HG03571 (cell line): ENCODE results near the gene DYNC2LI1.

ENCODE experiments used
- ATAC-seq: cut with Tn5 transposase; IDR thresholded peaks from one replicate; pipeline ENCODE4 v1.9.1; 2021; ENCODE audit not compliant: unreplicated experiment

The DYNC2LI1 gene

DNA sequence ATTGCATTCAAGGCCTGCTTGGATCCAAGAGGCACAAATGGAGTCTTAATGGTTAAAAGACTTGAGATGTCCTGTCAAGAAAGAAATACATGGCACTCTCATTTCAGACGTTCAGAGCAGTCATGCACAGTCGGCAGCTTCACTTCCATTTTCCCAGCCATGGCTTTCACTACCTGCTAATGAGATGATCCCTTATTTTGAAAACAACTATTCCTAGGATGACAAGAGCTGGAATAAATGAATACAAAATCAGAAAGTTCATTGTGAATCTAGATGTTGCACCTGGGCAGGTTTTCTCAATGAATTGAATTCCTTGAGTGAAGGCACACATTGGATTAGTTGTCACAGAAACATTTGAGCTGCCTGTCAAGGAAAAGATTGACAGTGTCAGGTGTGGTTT, 39.1 kb downstream of the DYNC2LI1 start:
- ATAC-seq, result no peak

DNA sequence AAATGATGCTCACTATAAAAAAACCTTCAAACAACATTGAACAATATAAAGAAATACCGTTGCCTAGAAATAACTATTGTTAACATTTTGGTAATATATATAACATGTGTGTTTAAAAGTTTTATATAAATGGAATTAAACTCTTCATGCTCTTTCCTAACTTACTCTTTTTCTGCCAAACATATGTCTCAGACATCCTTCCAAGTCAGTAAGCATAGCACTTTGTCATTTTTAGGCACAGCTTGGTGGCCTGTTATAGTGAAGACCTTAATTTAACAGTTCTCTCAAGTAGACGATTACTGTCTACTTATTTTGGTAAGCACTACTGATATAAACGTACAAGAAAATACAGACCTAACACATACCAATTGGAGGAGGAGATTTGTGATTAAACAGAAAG, 40.9 kb downstream of the DYNC2LI1 start:
- no peak for ATAC-seq

DNA sequence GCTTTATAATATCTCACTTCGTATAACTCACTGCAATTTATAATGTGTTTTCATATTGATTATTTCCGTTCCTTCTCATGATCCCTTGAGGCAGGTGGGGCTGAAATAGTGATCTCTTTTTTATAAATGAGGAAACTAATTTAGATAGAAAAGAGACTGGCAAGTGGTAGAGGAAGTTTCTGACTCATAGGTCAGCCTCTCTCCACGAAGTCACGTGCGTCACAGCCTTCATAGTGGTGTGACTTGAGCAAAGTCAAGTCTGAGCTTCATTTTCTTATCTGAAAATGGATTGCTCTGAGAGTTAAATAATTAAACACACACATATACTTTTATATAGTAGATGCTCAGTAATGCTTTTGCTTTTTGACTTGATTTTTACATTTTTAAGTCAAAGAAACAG, 44.9 kb downstream of the DYNC2LI1 start:
- ATAC-seq, result no peak

DNA sequence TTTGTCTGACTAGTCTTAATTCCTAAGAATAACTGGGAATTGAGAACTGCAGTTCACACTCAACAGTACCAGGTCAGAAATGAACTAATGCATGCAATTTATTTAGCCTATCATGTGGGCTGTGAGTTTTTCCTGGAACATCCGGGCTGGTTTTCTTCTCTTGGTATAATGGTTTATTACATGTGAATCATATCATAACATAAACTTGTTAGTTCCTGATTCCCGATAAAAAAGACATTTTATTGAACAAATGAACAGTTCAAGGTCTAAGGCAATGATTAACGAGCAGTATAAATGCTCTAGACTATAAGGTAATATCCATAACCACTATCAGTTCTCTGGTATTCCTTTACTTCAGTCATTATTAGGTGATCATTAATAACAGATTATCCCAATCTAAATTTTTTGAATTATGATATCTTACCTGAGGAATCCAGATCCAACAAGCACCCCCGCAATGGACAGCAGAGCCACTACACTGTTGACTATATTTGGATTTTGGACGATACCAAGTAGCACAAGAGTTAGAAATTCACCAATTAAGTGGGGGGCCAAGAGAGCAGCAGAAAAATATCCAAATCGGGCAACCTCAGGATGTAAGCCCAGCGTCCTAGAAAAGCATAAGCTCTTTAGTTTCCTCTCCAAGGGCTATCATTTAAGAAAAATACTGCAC, 45.8 kb downstream of the DYNC2LI1 start:
- no peak for ATAC-seq

DNA sequence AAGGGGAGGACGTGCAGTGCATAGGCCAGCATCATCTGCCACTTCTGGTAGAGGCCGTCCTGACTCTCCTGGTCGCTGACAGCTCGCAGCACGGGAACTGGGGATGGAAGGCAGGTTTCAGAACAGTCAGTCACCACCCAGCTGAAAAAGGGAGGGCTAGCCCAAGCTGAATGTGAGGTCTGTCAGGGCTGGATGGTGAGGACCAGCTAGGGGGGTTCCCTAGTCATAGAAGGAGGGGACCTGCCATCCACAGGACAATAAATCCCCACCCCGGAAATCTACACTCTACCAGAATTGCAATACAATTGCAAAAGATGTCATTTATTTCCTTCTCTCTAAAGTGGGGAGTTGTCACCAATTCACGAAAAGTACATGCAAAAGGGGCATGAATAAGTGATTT, 49.0 kb downstream of the DYNC2LI1 start:
- ATAC-seq, result no peak

DNA sequence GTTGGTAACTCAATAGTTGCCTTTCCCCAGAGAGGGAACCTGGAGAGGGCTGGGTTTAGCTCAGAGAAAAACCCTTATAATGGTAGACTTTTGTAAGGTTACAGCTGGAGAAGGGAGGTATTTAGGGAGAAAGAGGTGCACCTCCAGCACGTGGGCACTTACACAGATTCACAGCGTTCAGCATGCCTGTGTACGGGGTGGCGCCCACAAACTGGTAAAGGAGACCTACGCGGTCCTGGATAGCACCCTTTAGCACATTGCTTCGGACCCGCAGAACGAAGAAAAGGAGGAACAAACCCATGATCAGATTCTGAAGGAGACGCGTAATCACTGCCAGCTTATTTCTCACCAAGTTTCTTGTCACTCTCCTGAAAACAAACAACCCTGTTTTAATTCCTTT, 49.9 kb downstream of the DYNC2LI1 start:
- ATAC-seq, result no peak

DNA sequence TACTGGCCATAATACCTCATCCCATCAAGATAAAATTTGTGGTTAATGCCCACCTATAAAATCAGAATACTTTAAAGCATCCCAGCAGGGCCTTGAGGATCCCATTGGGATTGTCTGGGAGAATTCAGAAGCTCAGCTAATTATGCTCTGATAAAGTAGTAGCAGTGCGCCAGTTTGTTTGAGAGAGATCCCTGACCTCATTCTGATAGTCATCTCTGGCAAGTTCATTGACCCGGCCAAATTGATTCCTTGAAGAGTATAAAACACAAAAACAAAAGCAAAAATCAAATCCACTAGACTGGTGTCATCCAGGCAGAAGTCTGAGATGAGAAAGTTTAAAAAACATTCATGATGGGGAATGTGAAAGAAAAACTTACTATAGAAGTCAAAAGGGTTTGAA, 50.7 kb downstream of the DYNC2LI1 start:
- no peak for ATAC-seq

DNA sequence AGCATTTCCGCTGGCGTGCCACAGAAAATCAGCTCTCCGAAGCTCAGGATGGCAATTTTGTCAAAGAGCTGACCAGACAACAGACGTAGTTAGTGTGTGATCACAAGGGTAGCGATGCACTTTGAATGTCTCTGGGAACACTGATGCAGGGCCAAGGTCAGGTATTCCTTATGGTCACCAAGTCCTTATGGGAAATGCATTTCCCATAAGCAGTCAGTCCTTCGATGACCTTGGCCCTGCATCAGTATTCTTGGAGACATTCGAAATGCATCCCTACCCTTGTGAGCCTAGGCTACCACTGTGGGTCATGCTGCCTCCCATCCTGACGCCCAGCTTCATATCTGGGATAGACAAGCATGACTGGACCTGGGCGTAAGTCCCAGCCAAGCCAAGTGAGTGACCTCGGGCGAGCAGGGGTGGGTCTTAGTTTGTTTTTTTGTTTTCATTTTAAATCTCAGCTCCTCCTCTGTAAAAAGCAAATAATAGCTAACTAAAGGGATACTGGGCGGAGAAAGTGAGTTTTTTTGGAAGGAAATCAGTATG, 51.2 kb downstream of the DYNC2LI1 start:
- ATAC-seq, result no peak

DNA sequence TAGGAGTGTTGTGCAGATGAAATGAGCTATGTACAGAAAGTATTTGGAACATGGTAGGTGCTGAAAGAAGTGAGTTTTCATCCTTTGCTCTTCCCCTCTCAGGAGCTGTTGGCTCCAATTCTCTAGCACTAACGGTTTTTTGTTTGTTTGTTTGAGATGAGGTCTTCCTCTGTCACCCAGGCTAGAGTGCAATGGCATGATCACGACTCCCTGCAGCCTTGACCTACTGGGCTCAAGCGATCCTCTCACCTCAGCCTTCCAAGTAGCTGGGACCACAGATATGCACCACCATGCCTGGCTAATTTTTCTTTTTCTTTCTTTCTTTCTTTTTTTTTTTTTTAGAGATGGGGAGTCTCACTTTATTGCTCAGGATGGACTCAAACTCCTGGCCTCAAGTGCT, 52.0 kb downstream of the DYNC2LI1 start:
- ATAC-seq, result no peak

DNA sequence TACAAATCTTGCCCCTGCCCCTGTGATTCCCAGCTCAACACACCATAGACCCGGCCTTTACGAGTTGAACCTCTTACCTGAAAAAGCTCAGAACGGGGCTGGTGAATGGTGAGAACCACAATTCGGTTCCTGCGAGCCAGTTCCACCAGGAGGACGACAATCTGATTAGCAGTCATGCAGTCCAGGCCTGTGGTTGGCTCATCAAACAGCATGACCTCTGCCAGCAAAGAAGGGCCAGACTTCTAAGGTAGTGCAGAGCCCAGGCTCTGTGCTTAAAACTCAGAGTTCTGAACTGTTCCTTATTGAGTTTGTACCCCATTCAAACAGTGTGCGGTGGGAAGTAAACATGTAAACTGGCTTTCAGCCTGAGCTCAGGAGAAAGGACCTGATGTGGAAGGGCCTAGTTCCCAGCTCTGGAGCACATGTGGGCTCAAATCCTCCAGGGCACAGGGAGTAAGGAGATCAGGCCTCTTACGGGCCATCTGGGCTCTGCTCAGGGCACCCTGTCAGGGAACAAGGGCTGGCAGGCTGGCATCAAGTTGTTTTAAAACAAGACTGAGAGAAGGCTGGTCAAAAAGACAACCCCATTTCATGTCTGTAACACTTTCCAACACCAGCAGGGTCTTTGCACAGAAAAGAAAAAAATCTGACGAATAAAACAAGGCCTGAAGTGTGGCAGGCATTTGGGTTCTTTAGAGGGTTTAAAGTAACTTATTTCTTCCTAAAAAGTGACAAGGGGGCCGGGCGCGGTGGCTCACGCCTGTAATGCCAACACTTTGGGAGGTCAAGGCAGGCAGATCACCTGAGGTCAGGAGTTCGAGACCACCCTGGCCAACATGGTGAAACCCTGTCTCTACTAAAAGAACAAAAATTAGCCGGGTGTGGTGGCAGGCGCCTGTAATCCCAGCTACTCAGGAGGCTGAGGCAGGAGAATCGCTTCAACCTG, 52.7 kb downstream of the DYNC2LI1 start:
- no peak for ATAC-seq

DNA sequence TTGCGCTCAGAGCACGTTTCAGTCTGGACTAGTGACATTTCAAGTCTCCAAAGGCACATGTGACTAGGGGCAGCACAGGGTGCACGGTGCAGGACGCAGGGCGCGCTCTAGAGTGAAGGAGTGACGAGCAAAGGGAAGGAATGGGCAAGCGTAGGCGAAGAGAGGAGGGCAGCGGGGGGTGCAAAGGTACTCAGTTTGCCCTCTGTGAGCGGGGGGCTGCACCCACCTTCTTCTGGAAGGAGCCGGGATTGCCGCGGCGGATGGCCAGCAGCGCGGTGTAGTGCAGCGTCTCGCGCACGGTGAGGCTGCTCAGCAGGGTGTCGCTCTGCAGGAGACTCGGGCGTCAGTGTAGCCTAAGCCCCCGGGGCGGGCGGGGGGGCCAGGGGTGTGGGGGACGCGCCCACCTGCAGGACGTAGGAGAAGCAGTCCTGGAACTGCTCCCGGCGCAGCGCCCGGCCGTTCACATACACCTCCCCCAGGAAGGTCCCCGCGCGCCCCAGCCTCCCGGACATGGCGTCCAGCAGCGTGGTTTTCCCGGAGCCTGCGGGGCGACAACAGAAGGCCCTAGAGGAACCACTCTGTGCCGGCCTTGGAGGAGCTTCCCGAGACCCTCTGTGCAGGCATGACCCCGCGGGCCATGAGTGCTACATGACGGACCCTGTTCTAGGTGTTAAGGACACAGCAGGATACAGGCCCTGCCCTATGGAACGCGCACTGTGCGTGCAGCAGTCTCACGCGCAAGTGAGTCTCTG, 57.9 kb downstream of the DYNC2LI1 start:
- ATAC-seq, result no peak

DNA sequence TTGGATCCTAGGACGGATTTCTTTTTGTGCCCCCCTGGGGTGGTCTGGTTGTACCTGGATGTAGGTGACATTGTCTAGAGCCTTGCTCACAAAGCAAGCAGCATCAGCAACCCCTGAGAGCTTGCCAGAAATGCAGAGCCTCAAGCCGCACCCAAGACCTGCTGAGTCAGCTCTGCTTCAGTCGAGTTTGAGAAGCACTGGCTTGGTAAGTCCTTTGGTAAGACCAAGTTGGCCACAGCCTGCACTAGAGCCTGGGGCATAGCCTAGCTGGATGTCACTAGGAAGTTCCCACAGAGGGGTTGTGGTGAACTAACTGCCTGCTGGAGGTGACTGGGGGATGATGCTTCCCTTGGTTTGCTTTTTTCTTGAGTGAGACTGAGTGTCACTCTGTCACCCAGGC, 58.6 kb downstream of the DYNC2LI1 start:
- no peak for ATAC-seq

DNA sequence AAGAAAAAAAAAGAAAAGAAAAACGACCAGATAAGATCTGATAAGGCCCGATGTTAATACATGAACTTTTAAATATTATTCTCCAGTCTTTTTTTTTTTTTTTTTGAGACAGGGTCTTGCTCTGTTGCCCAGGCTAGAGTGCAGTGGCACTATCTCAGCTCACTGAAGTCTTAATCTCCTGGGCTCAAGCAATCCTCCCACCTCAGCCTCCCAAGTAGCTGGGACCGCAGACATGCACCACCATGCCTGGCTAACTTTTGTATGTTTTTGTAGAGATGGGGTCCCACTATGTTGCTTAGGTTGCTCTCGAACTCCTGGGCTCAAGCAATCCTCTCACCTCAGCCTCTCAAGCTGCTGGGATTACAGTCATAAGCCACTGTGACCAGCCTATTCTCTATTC, 63.2 kb downstream of the DYNC2LI1 start:
- no peak for ATAC-seq

DNA sequence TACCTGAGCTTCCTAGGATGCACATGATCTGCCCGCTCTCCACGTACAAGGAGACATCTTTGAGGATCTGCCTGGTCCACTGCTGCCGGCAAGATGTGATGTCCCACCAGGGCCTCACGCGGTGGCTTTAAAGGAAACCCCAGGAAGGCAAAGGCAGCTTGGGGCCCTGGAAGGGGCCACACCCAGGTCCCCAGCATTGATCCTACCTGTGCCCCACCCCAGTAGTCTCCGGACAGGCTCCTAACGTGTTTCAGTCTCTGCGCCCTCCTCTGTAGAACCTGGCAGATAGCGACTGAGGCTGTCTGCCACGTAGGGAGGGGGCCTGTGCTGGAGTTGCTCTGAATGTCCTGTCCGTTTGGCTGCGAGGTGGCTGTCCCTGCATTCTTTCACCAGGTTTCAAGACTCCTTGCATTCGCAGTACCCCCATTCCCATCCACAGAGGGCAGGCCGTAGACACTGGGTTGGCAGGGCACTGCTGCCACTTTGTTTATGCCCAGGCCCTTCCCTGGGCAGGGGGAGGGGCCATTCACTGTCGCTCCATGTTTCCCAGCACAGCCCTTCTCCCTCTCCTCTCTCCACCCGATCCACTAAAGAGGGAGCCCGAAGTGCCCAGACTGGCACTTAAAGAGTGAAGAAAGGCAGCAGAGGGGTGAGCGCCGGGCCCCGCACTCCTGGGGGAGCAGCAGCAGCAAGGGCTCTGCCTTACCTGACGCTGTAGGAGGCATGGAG, 64.2 kb downstream of the DYNC2LI1 start:
- no peak for ATAC-seq

DNA sequence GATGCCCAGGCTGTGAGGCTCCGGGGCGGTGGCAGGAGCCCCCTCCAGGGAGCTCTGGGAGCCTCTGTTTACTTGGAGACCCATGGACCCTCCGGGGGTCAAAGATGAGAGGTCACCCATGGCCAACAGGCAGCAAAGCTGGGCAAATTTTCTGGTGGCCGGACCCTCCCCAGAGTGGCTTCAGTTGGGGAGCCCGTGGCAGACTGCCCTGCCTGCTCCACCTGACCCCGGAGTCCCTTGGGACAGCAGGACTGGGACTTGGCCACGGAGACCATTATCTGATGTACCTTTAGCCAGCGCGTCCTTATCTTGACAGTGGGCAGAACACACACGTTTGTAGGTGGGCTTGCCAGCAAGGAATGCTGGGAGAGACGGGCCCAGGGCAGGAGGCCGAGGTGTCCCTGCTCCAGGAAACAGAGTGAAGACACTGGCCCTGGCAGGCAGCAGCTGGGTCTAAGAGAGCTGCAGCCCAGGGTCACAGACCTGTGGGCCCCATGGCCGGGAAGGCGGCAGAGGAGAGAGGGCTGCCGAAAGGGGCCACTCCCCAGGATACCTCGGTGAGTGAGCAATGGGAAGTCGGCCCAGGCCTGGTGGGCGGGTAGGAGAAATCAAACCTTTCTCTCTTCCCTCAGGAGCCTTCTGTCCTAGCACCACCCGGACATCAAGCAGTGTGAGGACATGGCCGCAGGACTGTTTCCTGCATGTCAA, 64.9 kb downstream of the DYNC2LI1 start, which contains the start of the genes ABCG5 and ABCG8:
ABCG5 (minus strand) TSS at position 280 of the 708 bp plus-strand sequence; CDS start at position 120, 160 bp downstream.
ABCG8 (plus strand) TSS at position 412 of the 708 bp plus-strand sequence; CDS start at position 495, 83 bp downstream.
- ATAC-seq, result no peak

DNA sequence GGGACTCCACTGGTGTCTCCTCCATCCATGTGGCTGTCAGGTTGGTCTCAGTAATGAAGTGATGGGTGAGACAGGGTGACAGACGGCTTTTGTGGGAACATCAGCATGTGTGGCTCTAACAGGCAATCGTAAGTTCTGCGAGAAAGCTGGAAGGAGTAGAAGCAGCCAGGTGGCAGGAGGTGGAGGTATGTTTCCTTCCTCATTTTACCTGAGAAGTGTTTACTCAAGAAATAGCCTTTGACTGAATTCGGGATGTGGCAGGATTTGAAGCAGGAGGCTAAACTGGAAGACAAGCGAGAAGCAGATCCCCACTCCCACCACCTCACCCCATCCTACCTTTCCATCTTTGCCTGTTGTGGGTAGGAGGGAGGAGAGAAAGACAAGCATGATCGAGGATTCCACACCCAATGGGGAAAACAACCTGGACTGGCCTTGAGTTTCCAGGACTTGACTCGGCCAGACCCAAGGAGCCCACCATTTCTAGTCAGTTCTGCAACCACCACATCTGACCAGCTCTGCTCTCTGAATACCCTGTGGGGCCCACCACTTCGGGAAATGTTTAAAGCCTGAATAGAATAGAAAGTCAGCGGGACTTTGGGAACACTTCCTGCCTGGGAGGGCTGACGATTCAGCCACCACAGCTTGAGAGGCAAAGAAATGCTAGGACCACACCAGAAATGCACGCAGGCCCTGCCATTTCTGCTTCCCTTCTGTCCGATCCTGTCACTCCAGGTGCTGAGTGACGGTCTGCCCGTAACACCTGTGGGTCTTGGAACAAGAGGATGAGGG, 66.1 kb downstream of the DYNC2LI1 start:
- no peak for ATAC-seq

DNA sequence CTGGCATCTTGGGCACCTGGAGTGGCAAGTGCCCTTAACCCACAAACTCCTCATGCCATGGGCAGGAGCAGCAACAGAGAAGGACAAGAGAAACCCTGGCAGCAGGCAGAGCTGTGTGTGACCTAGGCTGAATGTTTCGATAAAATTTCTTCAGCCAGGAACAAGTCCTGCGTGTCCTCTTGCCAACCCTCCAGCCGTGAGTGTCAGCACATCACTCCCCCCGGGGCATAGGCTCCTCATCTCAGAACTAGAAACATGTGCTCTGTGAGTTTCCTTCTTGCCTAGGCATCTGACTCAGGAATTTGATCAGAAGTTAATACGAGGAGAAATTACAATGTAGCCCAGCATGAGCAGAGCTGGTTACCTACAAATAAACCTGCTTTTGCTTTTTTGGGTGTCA, 67.1 kb downstream of the DYNC2LI1 start:
- no peak for ATAC-seq

DNA sequence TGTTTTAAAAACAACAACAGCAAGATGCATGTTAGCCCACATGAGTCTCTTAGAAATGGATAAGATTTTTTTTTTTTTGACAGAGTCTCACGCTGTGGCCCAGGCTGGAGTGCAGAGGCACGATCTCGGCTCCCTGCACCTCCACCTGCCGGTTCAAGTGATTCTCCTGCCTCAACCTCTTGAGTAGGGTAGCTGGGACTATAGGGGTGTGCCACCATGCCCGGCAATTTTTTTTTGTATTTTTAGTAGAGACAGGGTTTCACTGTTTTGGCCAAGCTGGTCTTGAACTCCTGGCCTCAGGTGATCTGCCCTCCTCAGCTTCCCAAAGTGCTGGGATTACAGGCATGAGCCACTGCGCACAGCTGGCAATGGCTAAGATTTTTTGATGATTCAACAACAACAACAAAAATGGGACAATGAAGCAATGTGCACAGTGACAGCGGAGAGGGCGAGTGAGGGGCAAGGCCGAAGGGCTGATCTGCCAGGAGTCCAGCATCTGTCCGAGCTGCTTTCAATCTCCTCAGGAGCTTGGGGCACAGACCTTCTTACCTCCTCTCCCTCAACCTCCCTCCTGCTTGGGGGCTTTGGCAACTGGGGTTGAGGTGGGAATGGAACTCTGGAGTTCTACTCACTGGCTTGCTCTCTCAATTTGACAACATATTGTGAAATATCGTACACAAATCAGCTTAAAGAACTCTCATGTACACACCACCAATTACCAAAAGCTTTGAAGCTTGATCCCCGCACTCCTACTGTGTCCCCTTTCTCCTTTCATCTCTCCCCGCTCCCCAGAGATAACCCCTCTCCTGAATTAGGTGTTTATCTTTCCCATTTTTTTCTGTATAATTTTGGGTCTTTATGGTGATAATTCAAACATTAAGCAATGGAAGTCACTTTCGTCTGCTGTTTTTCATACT, 68.4 kb downstream of the DYNC2LI1 start:
- ATAC-seq, result no peak
